Measurements from ENCODE around the gene AGPAT4. TPM values are rescaled to one million over a fixed set of nuclear protein-coding genes. Genes with fewer than 3 reads are reported as not detected.

Gene AGPAT4
- total and polyA plus RNA-seq, 2 donors (not counting 3 experiments of a cell fraction or from before 2014, with no cell fraction given) = 10.2 to 15.2 TPM

DNA sequence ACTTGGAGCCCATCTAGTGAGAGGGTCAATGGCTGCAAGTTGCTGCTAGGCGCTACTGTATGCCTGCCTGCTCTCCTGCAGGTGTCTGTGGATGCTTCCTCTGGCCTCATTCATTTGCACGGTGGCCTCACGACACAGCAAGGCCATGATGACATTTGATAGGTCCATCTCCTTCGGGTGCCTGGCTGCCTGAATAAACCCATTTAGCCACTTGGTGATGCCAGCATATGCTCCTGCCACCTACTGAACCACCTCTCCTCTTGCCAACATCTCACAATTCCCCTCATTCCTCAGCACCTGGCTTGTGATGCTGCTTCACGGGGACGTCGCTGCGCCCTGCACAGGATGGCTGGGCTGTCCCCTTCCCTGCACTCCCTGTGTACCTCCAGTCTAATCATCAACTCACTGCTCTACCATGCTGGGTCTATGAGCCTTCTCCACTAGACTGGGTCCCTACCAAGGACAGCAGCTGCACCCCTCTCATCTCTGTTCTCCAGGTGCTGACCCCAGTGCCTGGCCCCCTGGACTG lies 51.1 kb downstream of the AGPAT4 start:
- no peak for FAIRE-seq
- dilution Hi-C loops (cut with MboI; ENCODE audit: extremely low pct_ligation_motif_present, low sequenced_read_pairs) (no loop called here), intact Hi-C loops (cut with micrococcal nuclease) (no loop called here)
- H3K4me1 ChIP-seq (ENCODE audit: control insufficient read depth, extremely low read depth, insufficient read depth, low read length) = peaks cover 6% of the 10 kb centered on the region
- H3K4me3 ChIP-seq (replicated peaks in 1 of 3; ENCODE audit: insufficient read depth in 1 of 3, low read depth in 1 of 3, low read length in 3 of 3) = no peak overlapping the region
- ChIA-PET POLR2A (no interaction called here), CTCF (no interaction called here)
- no TSS peak for BruUV-seq (replicated peaks)
- H2AFZ ChIP-seq (ENCODE audit: low read depth, low read length) = no peak overlapping the region
- H3K36me3 ChIP-seq (ENCODE audit: control insufficient read depth in 2 of 2, extremely low read depth in 1 of 2, insufficient read depth in 2 of 2, low read length in 2 of 2) = no peaks in the 10 kb centered on the region
- no peak overlapping the region for H3K9ac ChIP-seq (replicated peaks; ENCODE audit: extremely low read depth, insufficient read depth, low read length)
- no peaks in the 10 kb centered on the region for H4K20me1 ChIP-seq (replicated peaks; ENCODE audit: control insufficient read depth, extremely low read depth, insufficient read depth, low read length)
- H3K79me2 ChIP-seq (ENCODE audit: control insufficient read depth, insufficient read depth, low read length) = no peaks in the 10 kb centered on the region
- H3K27ac ChIP-seq (ENCODE audit: insufficient read depth, low read depth, low read length) = no peak overlapping the region
- H3K9me1 ChIP-seq (replicated peaks; ENCODE audit: control insufficient read depth, extremely low read depth, insufficient read depth, low read length) = no peaks in the 10 kb centered on the region
- no peaks in the 10 kb centered on the region for H3K9me3 ChIP-seq (replicated peaks; ENCODE audit: control insufficient read depth, insufficient read depth, low read length)
- H3K4me2 ChIP-seq (ENCODE audit: insufficient read depth, low read length) = no peak overlapping the region
- no peaks in the 10 kb centered on the region for H3K27me3 ChIP-seq (ENCODE audit: control insufficient read depth in 2 of 2, insufficient read depth in 2 of 2, low read length in 2 of 2)
- DNase-seq (ENCODE audit: low read depth, low spot score) = no peak
- no peak for TF ChIP-seq EZH2 (IDR thresholded peaks at IDR 0.05; ENCODE audit: borderline replicate concordance, low read depth, low read length, severe bottlenecking)
- TF ChIP-seq, protein P1, sequence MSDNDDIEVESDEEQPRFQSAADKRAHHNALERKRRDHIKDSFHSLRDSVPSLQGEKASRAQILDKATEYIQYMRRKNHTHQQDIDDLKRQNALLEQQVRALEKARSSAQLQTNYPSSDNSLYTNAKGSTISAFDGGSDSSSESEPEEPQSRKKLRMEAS (IDR thresholded peaks at IDR 0.05; ENCODE audit: insufficient read depth, insufficient read length) = no peak

- DNase-seq (ENCODE audit: low read depth, low spot score) = no peak
- H3K9me3 ChIP-seq (replicated peaks; ENCODE audit: control insufficient read depth, insufficient read depth, low read length) = no peaks in the 10 kb centered on the region
- FAIRE-seq = no peak
- no peak overlapping the region for H3K9ac ChIP-seq (replicated peaks; ENCODE audit: extremely low read depth, insufficient read depth, low read length)
- no peak overlapping the region for H3K27ac ChIP-seq (ENCODE audit: insufficient read depth, low read depth, low read length)
- H3K36me3 ChIP-seq (ENCODE audit: control insufficient read depth in 2 of 2, extremely low read depth in 1 of 2, insufficient read depth in 2 of 2, low read length in 2 of 2) = no peaks in the 10 kb centered on the region
- no peaks in the 10 kb centered on the region for H3K4me1 ChIP-seq (ENCODE audit: control insufficient read depth, extremely low read depth, insufficient read depth, low read length)
- dilution Hi-C loops (cut with MboI; ENCODE audit: extremely low pct_ligation_motif_present, low sequenced_read_pairs) = no loop called here
- H2AFZ ChIP-seq (ENCODE audit: low read depth, low read length) = no peak overlapping the region
- POLR2A ChIA-PET = no interaction called here
- H3K9me1 ChIP-seq (replicated peaks; ENCODE audit: control insufficient read depth, extremely low read depth, insufficient read depth, low read length) = no peaks in the 10 kb centered on the region
- no peak overlapping the region for H3K4me2 ChIP-seq (ENCODE audit: insufficient read depth, low read length)
- TF ChIP-seq MYC (IDR thresholded peaks at IDR 0.05; ENCODE audit: low read depth, low read length) (no peak), EZH2 (IDR thresholded peaks at IDR 0.05; ENCODE audit: borderline replicate concordance, low read depth, low read length, severe bottlenecking) (no peak), GATA2 (IDR thresholded peaks at IDR 0.05; ENCODE audit: insufficient read depth, insufficient read length, low read depth, low read length) (no peak), FOS (IDR thresholded peaks at IDR 0.05; ENCODE audit: borderline replicate concordance, insufficient read depth, low read length) (no peak), JUN (IDR thresholded peaks at IDR 0.05; ENCODE audit: borderline replicate concordance, insufficient read depth, insufficient read length, low read depth) (no peak), POLR2AphosphoS5 (IDR thresholded peaks at IDR 0.05; ENCODE audit: insufficient read depth, low read depth, low read length) (no peak), POLR2A (IDR thresholded peaks at IDR 0.05; ENCODE audit: low read depth, low read length) (no peak)
- TF ChIP-seq, protein P2, sequence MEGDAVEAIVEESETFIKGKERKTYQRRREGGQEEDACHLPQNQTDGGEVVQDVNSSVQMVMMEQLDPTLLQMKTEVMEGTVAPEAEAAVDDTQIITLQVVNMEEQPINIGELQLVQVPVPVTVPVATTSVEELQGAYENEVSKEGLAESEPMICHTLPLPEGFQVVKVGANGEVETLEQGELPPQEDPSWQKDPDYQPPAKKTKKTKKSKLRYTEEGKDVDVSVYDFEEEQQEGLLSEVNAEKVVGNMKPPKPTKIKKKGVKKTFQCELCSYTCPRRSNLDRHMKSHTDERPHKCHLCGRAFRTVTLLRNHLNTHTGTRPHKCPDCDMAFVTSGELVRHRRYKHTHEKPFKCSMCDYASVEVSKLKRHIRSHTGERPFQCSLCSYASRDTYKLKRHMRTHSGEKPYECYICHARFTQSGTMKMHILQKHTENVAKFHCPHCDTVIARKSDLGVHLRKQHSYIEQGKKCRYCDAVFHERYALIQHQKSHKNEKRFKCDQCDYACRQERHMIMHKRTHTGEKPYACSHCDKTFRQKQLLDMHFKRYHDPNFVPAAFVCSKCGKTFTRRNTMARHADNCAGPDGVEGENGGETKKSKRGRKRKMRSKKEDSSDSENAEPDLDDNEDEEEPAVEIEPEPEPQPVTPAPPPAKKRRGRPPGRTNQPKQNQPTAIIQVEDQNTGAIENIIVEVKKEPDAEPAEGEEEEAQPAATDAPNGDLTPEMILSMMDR (IDR thresholded peaks at IDR 0.05; ENCODE audit: extremely low read depth in 1 of 2, insufficient read depth in 1 of 2, low read depth in 1 of 2, low read length in 2 of 2) = no peak
- TF ChIP-seq, protein P1 (IDR thresholded peaks at IDR 0.05; ENCODE audit: insufficient read depth, insufficient read length) = no peak
- no peaks in the 10 kb centered on the region for H4K20me1 ChIP-seq (replicated peaks; ENCODE audit: control insufficient read depth, extremely low read depth, insufficient read depth, low read length)
- H3K79me2 ChIP-seq (ENCODE audit: control insufficient read depth, insufficient read depth, low read length) = no peaks in the 10 kb centered on the region
- CTCF ChIA-PET = interaction anchor here (1.1 kb wide), 1 partner anchor 41 kb away, joined by 3 read pairs; no protein-coding TSS in a partner anchor
- no peak overlapping the region for H3K4me3 ChIP-seq (replicated peaks in 1 of 3; ENCODE audit: insufficient read depth in 1 of 3, low read depth in 1 of 3, low read length in 3 of 3)
- intact Hi-C loops (cut with micrococcal nuclease) = no loop called here
- H3K27me3 ChIP-seq (ENCODE audit: control insufficient read depth in 2 of 2, insufficient read depth in 2 of 2, low read length in 2 of 2) = no peaks in the 10 kb centered on the region
- BruUV-seq (replicated peaks) = no TSS peak
These were observed 53.5 kb downstream of the AGPAT4 start for GRCh38 chr6:161220346-161220745.
